ENCODE results near the gene NDUFA13. TPM values are rescaled to one million over a fixed set of nuclear protein-coding genes. Genes with fewer than 3 reads are reported as not detected.
A peak's percentile ranks its signal among the peaks of the same experiment; 100 is the strongest.
"Not testable (repeated sequence)": the region's sequence is repeated elsewhere in the genome, so short reads cannot be mapped to it uniquely, and the experiment has no call there.

NDUFA13 gene
- total RNA-seq = 338 to 343 TPM (median 342 TPM) in 3 replicates

DNA sequence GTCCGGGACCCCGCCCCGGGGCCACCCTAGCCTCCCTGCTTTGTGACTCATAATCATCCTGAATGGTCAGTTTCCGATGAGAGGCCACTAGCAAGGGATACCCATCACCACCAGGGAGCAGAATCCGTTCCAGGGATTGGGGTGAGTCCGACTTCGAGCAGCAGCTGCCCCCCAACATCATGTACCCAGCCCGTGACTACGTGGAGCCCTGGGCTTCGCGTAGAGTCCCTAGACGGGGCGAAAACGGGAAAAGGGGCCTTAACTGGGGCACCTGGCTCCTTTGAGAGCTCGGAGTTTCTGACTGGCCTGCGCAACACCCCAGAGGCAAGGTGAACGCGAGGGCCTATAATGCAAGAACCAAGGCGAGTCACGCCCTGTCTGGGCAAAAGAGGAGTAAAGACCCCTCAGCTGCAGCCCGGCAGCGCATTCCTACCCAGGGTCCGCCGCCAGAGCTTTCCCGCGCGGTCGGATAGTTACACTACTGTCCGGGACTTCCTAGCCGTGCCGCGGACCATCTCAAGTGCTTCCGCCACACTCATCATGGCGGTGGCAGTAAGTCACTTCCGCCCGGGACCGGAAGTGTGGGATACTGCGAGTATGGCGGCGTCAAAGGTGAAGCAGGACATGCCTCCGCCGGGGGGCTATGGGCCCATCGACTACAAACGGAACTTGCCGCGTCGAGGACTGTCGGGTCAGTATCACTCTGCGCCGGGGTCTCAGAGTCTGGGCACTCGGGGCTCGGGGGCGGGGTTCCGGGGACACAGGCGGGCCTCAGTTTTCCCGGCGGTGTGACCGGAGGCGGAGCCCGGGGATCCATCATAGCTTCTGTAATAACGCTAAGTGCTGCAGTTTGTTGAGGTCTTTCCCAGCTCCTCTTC lies at the start of gene NDUFA13:
TSS of gene NDUFA13 (plus strand) at position 584 of the 878 bp plus-strand sequence. CDS start at position 598, 14 bp downstream.
- Mint-ChIP-seq H3K27me3 (ENCODE audit: low read depth) (no peaks in the 10 kb centered on the region), H3K4me3 (peak within 1 kb of the TSS; percentile 93), H3K4me1 (peaks cover 6% of the 10 kb centered on the region), H3K27ac (peak within 1 kb of the TSS; percentile 95), H3K9me3 (no peaks in the 10 kb centered on the region), H3K36me3 (peaks cover 16% of the 10 kb centered on the region)
- TF ChIP-seq, protein P1, sequence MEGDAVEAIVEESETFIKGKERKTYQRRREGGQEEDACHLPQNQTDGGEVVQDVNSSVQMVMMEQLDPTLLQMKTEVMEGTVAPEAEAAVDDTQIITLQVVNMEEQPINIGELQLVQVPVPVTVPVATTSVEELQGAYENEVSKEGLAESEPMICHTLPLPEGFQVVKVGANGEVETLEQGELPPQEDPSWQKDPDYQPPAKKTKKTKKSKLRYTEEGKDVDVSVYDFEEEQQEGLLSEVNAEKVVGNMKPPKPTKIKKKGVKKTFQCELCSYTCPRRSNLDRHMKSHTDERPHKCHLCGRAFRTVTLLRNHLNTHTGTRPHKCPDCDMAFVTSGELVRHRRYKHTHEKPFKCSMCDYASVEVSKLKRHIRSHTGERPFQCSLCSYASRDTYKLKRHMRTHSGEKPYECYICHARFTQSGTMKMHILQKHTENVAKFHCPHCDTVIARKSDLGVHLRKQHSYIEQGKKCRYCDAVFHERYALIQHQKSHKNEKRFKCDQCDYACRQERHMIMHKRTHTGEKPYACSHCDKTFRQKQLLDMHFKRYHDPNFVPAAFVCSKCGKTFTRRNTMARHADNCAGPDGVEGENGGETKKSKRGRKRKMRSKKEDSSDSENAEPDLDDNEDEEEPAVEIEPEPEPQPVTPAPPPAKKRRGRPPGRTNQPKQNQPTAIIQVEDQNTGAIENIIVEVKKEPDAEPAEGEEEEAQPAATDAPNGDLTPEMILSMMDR (IDR thresholded peaks at IDR 0.05; ENCODE audit: unreplicated experiment) = no peak
- peak; percentile 80 to 95 for DNase-seq (ENCODE audit: low spot score in 2 of 2, unreplicated experiment in 2 of 2)

DNA sequence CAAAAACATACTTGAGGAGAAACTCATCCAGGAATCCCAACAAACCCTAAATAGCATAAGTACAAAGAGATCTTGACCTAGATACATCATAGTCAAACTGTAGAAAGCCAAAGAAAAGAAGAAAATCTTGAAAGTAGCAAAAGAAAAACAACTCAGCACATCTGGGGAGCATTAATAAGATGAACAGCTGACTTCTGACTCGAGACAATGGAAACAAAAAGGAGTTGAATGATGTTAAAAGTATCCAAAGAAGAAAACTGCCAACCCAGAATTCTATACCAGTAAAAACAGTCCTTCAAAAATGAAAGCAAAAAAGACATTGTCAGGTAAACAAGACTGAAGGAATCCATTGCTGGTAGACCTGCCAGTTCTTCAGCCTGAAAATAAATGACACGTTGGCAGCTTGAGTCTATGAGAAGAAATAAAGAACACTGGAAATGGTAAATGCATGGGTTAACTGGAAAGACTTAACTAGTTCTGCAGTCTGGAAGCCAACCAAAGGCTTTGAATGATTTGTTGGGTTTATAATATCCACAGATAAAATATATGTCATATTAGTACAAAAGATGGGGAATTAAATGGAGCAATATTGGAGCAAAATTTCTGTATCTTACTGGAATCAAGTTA lies 47.5 kb upstream of the NDUFA13 start:
- H3K27me3 Mint-ChIP-seq (ENCODE audit: low read depth) = no peaks in the 10 kb centered on the region
- H3K4me1 Mint-ChIP-seq = peaks cover 18% of the 10 kb centered on the region
- no peak overlapping the region for H3K27ac Mint-ChIP-seq
- peaks cover 49% of the 10 kb centered on the region for H3K36me3 Mint-ChIP-seq
- no peak for DNase-seq (ENCODE audit: low spot score in 2 of 2, unreplicated experiment in 2 of 2)
- H3K9me3 Mint-ChIP-seq = peaks cover 21% of the 10 kb centered on the region
- H3K4me3 Mint-ChIP-seq = no peak overlapping the region
- TF ChIP-seq, protein P1 (IDR thresholded peaks at IDR 0.05; ENCODE audit: unreplicated experiment) = no peak

DNA sequence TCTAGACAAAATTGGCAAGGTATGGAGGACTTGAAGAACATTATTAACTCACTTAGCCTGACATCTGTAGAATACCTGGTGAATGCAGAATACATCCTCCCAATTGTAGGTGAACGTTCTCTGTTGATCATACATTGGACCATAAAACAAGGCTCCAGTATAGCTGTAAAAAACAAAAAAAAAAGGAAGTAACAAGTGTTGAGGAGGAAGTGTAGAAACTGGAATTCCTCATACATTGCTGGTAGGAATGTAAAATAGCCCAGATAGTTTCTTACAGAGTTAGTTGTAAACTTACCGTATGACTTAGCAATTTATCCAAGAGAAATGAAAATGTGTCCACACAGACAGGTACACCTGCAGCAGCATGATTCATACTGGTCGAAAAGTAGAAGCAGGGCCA lies 45.4 kb upstream of the NDUFA13 start:
- DNase-seq (ENCODE audit: low spot score in 2 of 2, unreplicated experiment in 2 of 2) = no peak
- TF ChIP-seq, protein P1 (IDR thresholded peaks at IDR 0.05; ENCODE audit: unreplicated experiment) = no peak
- peaks cover 8% of the 10 kb centered on the region for H3K4me1 Mint-ChIP-seq
- H3K4me3 Mint-ChIP-seq = no peak overlapping the region
- H3K9me3 Mint-ChIP-seq = peaks cover 21% of the 10 kb centered on the region
- H3K36me3 Mint-ChIP-seq = peaks cover 46% of the 10 kb centered on the region
- H3K27me3 Mint-ChIP-seq (ENCODE audit: low read depth) = no peaks in the 10 kb centered on the region
- H3K27ac Mint-ChIP-seq = no peak overlapping the region

DNA sequence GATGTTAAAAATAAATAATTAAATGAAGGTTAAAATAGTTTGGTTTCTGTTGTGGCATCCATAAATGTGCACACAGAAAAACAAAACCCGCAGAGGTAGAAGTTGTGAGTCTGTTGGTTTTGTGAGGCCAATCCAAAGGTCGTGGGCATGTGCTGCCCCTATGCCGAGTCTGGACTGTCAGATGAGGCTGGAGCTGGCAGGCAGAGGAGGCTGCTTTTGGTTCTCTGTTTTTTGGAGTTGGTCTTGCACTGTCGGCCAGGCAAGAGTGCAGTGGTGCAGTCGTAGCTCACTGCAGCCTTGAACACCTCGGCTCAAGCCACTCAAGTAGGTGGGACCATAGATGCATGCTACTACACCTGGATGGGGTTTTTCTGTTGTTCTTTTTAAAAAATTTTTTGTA lies 44.3 kb upstream of the NDUFA13 start:
- H3K36me3 Mint-ChIP-seq = peaks cover 36% of the 10 kb centered on the region
- DNase-seq (ENCODE audit: low spot score in 2 of 2, unreplicated experiment in 2 of 2) = no peak
- H3K4me3 Mint-ChIP-seq = no peak overlapping the region
- H3K9me3 Mint-ChIP-seq = peaks cover 21% of the 10 kb centered on the region
- peaks cover 13% of the 10 kb centered on the region for H3K4me1 Mint-ChIP-seq
- no peaks in the 10 kb centered on the region for H3K27me3 Mint-ChIP-seq (ENCODE audit: low read depth)
- TF ChIP-seq, protein P1 (IDR thresholded peaks at IDR 0.05; ENCODE audit: unreplicated experiment) = no peak
- peak overlapping the region; percentile 50 for H3K27ac Mint-ChIP-seq

GRCh38 chr19:19472106-19472505 lies 43.9 kb upstream of the NDUFA13 start:
- peaks cover 21% of the 10 kb centered on the region for H3K9me3 Mint-ChIP-seq
- not testable (repeated sequence) for H3K4me3 Mint-ChIP-seq; DNase-seq (ENCODE audit: low spot score in 2 of 2, unreplicated experiment in 2 of 2); H3K27me3 Mint-ChIP-seq (ENCODE audit: low read depth)
- H3K27ac Mint-ChIP-seq = peak overlapping the region; percentile 50
- H3K4me1 Mint-ChIP-seq = peaks cover 13% of the 10 kb centered on the region
- H3K36me3 Mint-ChIP-seq = peaks cover 32% of the 10 kb centered on the region

Measured in mesothelial cell of epicardium (in vitro differentiated cells).